Epithelial cell of esophagus (primary cell): ENCODE measurements around the gene NCKAP5L.

Experiments
- DNase-seq: peaks from one replicate; pipeline ENCODE4 v3.0.0; 2010; ENCODE audit warnings: low read depth
- H3K4me3 ChIP-seq: 2 replicates; pipeline ENCODE4 v1.5.1; 2011; ENCODE audit warnings: mild to moderate bottlenecking, low read length, control low read depth
- CTCF ChIP-seq: IDR thresholded peaks from 2 replicates; pipeline ENCODE4 v1.5.1; 2011; ENCODE audit warnings: low read depth, mild to moderate bottlenecking, low read length, control low read depth, inconsistent platforms; ENCODE audit not compliant: insufficient read depth; ENCODE audit errors: missing control alignments

NCKAP5L gene

GRCh38 chr12:49806321-49806813, 21.8 kb downstream of the NCKAP5L start:
- TF ChIP-seq CTCF: no peak
- DNase-seq: no peak
- no peak overlapping the region for H3K4me3 ChIP-seq

DNA sequence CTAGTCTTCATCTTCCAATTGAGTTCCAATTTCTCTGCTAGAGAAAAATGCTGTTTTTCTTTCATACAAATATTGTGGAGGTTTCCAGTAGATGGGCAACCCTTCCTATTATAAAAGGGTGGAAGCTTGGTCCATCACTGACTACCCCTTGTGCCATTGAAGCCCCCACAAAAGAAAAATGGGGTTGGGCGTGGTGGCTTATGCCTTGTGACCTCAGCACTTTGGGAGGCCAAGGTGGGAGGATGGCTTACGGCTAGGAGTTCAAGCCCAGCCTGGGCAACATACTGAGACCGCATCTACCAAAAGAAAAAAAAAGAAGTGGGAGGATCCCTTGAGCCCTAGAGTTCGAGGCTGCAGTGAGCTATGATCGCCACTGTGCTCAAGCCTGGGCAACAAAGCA, 22.8 kb downstream of the NCKAP5L start:
- TF ChIP-seq CTCF: no peak
- H3K4me3 ChIP-seq: no peak overlapping the region
- no peak for DNase-seq

DNA sequence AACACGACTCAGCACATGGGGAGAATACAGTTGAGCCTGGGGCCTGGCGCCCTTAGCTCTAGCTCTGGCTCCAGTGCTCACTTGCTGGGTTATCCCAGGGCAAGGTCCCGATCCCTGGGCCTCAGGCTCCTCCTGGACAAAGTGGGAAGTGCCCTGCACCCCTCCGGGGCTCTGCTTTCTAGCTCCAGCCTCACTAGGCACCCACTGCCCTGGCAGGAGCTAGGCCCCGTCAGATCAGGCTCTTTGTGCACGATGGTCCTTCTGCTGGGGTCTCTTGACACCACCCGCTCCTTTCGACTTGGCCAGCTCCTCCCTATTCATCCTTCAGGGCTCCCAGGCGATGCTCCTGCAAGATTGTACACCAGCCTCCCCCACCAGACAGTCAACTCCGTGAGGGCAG, 23.4 kb downstream of the NCKAP5L start:
- no peak for DNase-seq
- TF ChIP-seq CTCF: no peak
- no peak overlapping the region for H3K4me3 ChIP-seq

DNA sequence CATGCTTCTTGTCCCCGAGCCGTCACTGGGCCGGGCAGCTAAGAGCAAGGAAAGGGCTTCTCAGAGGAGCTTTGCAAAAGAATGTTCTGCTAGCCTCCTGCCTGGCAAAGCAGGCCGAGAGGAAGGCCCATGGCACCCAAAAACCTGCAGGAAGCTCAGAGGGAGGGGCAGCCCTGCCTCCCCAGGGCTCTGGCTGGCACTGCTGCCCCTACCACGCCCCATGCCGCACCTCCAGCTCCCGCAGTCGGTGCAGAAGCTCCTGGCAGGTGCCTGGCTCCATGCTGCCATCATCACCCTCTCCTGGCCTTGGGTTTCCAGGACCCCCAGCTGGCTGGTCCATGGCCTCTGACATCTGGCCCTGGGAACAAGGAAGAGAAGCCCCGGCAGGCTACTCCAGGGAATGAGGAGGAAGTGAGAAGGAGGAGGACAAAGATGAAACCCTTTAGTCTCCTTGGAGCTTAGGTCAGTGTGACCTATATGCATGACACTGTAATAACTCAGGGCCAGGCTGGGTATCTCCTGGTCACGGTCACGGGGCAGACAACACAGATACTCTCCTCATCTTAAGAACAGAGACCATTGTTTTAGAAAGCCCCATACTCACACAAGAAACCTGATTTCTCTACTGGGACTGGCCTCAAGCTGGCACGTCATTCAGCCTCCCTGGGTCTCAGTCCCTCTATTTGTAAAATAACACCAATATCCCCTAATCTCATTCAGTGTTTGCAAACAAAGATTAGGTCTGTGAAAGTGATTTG, 24.3 kb downstream of the NCKAP5L start:
- no peak for TF ChIP-seq CTCF
- no peak for DNase-seq
- H3K4me3 ChIP-seq: no peak overlapping the region

DNA sequence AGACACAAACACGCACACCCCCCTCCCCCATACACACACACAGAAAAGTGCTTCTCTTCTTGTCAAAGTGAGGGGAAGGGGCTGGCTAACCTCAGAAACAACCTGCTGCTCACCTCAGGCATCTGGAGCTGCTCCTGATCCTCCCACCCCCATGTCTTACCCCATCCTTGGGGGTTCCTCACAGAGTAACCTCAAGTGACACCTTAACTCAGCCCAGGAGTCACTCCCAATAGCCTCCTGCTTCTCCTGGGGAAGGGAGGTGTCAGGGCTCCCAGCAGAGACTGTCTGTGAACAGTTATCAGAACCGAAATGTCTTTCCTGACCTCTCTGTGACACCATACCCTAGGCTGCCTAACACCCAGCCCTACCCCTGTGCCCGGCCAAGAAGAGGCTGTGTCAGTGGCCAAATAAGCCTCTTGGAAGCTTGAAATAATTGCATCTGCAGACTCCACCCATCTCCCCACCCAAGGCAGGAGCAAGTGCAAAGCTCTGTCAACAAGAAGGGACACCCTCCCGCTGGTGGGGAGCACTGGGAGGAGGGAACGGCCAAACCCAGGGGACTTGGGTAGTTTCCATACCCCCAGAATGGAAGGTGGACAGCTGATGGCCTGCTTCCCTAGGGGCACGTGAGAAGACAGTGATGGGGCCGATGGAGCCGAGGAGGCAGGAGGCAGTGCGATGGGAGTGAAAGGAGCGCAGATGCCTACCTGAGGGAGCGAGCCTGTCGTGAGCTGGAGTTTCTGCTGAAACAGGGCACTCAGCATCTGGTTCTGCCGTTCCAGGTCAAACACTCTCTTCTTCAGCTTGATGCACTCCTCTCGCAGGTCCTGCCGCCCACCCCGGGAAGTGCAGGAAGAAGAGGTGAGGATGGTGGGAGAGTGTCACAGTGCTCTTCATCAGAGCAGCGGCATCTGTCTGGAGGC, 26.8 kb downstream of the NCKAP5L start:
- no peak overlapping the region for H3K4me3 ChIP-seq
- TF ChIP-seq CTCF: no peak
- DNase-seq: no peak

DNA sequence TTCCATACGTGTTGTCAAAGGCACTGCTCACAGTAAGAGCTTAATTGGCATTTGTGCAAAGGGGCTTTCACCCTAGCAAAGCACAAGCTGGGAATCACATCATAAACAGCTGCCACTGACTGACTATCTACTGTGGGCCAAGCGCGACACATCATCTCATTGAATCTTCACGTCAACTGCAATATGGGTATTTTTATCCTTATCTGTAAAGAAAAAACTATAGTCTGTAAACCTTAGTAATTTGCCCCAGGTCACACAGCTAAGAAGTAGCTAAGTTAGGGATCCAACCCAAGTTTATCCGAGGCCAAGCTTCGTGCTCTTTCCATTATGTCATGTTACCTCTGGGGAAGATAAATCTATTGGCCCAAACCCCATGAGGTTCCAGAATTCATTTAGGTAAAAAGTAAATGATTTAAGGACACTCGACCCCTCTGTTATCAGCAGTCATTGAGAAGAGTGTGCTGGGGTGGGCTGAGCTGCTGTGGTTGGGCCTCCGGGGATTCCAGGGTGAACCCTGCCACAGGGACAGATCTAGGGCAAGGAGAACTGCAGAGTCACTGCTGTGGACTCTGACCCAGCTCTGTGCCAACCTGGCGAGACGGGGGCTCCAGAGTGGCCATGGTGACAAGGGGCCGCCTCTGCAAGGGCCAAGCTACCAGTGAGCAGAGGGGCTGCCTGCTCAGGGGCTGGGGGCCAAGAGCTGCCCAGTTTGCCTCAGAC, 27.6 kb downstream of the NCKAP5L start:
- no peak for DNase-seq
- no peak overlapping the region for H3K4me3 ChIP-seq
- TF ChIP-seq CTCF: no peak
